ENCODE measurements around the gene NCR1. TPM values are rescaled to one million over a fixed set of nuclear protein-coding genes. Genes with fewer than 3 reads are reported as not detected.
"Not testable (repeated sequence)": the region's sequence is repeated elsewhere in the genome, so short reads cannot be mapped to it uniquely, and the experiment has no call there.

NCR1 gene
- not detected in 2 replicates for total RNA-seq

GRCh38 chr19:54905803-54906511 is at the start of gene NCR1:
Gene NCR1 (plus strand): TSS chr19:54906148. CDS start chr19:54906188, 40 bp downstream.
- no peak for DNase-seq (ENCODE audit: low read depth, low spot score)

- not testable (repeated sequence) for DNase-seq (ENCODE audit: low read depth, low spot score)
Observed at GRCh38 chr19:54858476-54858875, 47.5 kb upstream of the NCR1 start.

- not testable (repeated sequence) for DNase-seq (ENCODE audit: low read depth, low spot score)
Observed at GRCh38 chr19:54859421-54859820, 46.5 kb upstream of the NCR1 start.

GRCh38 chr19:54863459-54863858 is 42.5 kb upstream of the NCR1 start:
- DNase-seq (ENCODE audit: low read depth, low spot score): not testable (repeated sequence)

GRCh38 chr19:54871696-54872095 is 34.3 kb upstream of the NCR1 start:
- DNase-seq (ENCODE audit: low read depth, low spot score): no peak

GRCh38 chr19:54873990-54874389 is 32.0 kb upstream of the NCR1 start, which contains the start of gene FCAR:
Gene FCAR (plus strand): TSS chr19:54874235. CDS start chr19:54874290, 55 bp downstream.
- no peak for DNase-seq (ENCODE audit: low read depth, low spot score)

GRCh38 chr19:54875506-54875905 is 30.4 kb upstream of the NCR1 start:
- DNase-seq (ENCODE audit: low read depth, low spot score): no peak

- DNase-seq (ENCODE audit: low read depth, low spot score): no peak
Observed at GRCh38 chr19:54877471-54877870, 28.5 kb upstream of the NCR1 start.

- no peak for DNase-seq (ENCODE audit: low read depth, low spot score)
Observed at GRCh38 chr19:54881884-54882283, 24.1 kb upstream of the NCR1 start.

GRCh38 chr19:54882758-54883157 is 23.2 kb upstream of the NCR1 start:
- no peak for DNase-seq (ENCODE audit: low read depth, low spot score)

GRCh38 chr19:54883228-54883627 is 22.7 kb upstream of the NCR1 start:
- no peak for DNase-seq (ENCODE audit: low read depth, low spot score)

GRCh38 chr19:54888239-54888638 is 17.7 kb upstream of the NCR1 start:
- no peak for DNase-seq (ENCODE audit: low read depth, low spot score)

GRCh38 chr19:54889566-54889965 is 16.4 kb upstream of the NCR1 start:
- DNase-seq (ENCODE audit: low read depth, low spot score): no peak

- DNase-seq (ENCODE audit: low read depth, low spot score): no peak
Observed at GRCh38 chr19:54893406-54893805, 12.5 kb upstream of the NCR1 start.

- not testable (repeated sequence) for DNase-seq (ENCODE audit: low read depth, low spot score)
Observed at GRCh38 chr19:54894106-54894505, 11.8 kb upstream of the NCR1 start.

- no peak for DNase-seq (ENCODE audit: low read depth, low spot score)
Observed at GRCh38 chr19:54896036-54896435, 9.9 kb upstream of the NCR1 start.

GRCh38 chr19:54898685-54899084 is 7.3 kb upstream of the NCR1 start:
- not testable (repeated sequence) for DNase-seq (ENCODE audit: low read depth, low spot score)

- DNase-seq (ENCODE audit: low read depth, low spot score): not testable (repeated sequence)
Observed at GRCh38 chr19:54899646-54900045, 6.3 kb upstream of the NCR1 start.

- DNase-seq (ENCODE audit: low read depth, low spot score): not testable (repeated sequence)
Observed at GRCh38 chr19:54901153-54901552, 4.8 kb upstream of the NCR1 start.

GRCh38 chr19:54902061-54902460 is 3.9 kb upstream of the NCR1 start:
- no peak for DNase-seq (ENCODE audit: low read depth, low spot score)

- DNase-seq (ENCODE audit: low read depth, low spot score): no peak
Observed at GRCh38 chr19:54903303-54903702, 2.6 kb upstream of the NCR1 start.

GRCh38 chr19:54904261-54904660 is 1.7 kb upstream of the NCR1 start:
- DNase-seq (ENCODE audit: low read depth, low spot score): not testable (repeated sequence)

- no peak for DNase-seq (ENCODE audit: low read depth, low spot score)
Observed at GRCh38 chr19:54905421-54905802, 536 bp upstream of the NCR1 start.

Measured in pulmonary artery endothelial cell (primary cell).